Measurements from ENCODE around the gene MYOD1.

- TF ChIP-seq POLR2AphosphoS5 (IDR thresholded peaks at IDR 0.05; ENCODE audit: low read depth, low read length) (no peak), SIN3A (IDR thresholded peaks at IDR 0.05; ENCODE audit: borderline replicate concordance, insufficient read depth, low read length) (no peak), REST (IDR thresholded peaks at IDR 0.05; ENCODE audit: insufficient read depth in 1 of 2, low read depth in 2 of 2, low read length in 2 of 2) (no peak), TAF1 (IDR thresholded peaks at IDR 0.05; ENCODE audit: borderline replicate concordance, insufficient read depth, low read length) (no peak)
These were observed 52.0 kb downstream of the MYOD1 start for GRCh38 chr11:17771415-17771814.

Data from PFSK-1 (cell line).